Adrenal gland (tissue), 5 donors: ENCODE data around the gene ATF5.

Experiments used
- POLR2A ChIP-seq, 2 donors: fragments of 450-650 bp; IDR thresholded peaks; one replicate each; pipeline ENCODE4 v1.6.1; 2017; ENCODE audit warnings: antibody characterized with exemption in 2 of 2, mild to moderate bottlenecking in 2 of 2, moderate library complexity in 1 of 2
- TF ChIP-seq, protein P1 (sequence below), 6 experiments: fragments of 450-650 bp in 4 of 6; fragments of 200-600 bp in 2 of 6; sonication (generic) in 1 of 6; IDR thresholded peaks; 1 replicate in 5 of 6; 2 replicates in 1 of 6; pipeline versions ENCODE4 v1.5.1 to v1.8.0; 2016 to 2021; ENCODE audit warnings: antibody characterized with exemption in 6 of 6, mild to moderate bottlenecking in 2 of 6, moderate library complexity in 1 of 6
- donor health status: DM: no; HTN: no; CAD: no.

DNA sequence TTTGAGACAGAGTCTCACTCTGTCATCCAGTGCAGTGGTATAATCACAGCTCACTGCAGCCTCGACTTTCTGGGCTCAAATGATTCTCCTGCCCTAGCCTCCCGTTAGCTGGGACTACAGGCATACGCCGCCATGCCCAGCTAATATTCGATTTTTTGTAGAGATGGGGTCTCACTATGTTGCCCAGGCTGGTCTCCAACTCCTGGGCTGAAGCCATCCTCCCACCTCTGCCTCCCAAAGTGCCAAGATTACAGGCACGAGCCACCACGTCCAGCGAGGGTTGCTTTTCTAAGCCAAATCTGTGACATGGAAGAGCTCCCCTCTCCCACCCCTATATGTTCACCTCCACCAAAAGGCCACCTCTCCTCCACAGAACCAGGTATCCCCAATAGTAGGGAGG is 10.9 kb upstream of the ATF5 start:
- TF ChIP-seq, protein P1, sequence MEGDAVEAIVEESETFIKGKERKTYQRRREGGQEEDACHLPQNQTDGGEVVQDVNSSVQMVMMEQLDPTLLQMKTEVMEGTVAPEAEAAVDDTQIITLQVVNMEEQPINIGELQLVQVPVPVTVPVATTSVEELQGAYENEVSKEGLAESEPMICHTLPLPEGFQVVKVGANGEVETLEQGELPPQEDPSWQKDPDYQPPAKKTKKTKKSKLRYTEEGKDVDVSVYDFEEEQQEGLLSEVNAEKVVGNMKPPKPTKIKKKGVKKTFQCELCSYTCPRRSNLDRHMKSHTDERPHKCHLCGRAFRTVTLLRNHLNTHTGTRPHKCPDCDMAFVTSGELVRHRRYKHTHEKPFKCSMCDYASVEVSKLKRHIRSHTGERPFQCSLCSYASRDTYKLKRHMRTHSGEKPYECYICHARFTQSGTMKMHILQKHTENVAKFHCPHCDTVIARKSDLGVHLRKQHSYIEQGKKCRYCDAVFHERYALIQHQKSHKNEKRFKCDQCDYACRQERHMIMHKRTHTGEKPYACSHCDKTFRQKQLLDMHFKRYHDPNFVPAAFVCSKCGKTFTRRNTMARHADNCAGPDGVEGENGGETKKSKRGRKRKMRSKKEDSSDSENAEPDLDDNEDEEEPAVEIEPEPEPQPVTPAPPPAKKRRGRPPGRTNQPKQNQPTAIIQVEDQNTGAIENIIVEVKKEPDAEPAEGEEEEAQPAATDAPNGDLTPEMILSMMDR (IDR thresholded peaks at IDR 0.05): no peak
- TF ChIP-seq POLR2A (IDR thresholded peaks at IDR 0.05): no peak
